Activated T-cell treated with anti-CD3 and anti-CD28 coated beads, Interleukin-2, amount 50 U/mL, for 24 hours (primary cell): ENCODE results near the gene MAN1A1.

Experiments
- DNase-seq: peaks from one replicate; pipeline ENCODE4 v3.0.0-alpha.2; 2020
- H3K27ac Mint-ChIP-seq: 2 replicates; pipeline ENCODE4 v1.8.0; 2020; ENCODE audit warnings: mild to moderate bottlenecking, mixed read lengths
- H3K27me3 Mint-ChIP-seq: 2 replicates; pipeline ENCODE4 v1.8.0; 2020; ENCODE audit warnings: mixed read lengths
- H3K36me3 Mint-ChIP-seq: 2 replicates; pipeline ENCODE4 v1.8.0; 2020; ENCODE audit warnings: low read depth, mixed read lengths
- H3K4me1 Mint-ChIP-seq: 2 replicates; pipeline ENCODE4 v1.8.0; 2020; ENCODE audit warnings: low read depth, mixed read lengths
- H3K4me3 Mint-ChIP-seq: 2 replicates; pipeline ENCODE4 v1.8.0; 2020; ENCODE audit warnings: mild to moderate bottlenecking, moderate library complexity, mixed read lengths
- H3K9me3 Mint-ChIP-seq: 2 replicates; pipeline ENCODE4 v1.8.0; 2020; ENCODE audit warnings: mixed read lengths

Gene MAN1A1

GRCh38 chr6:119241111-119241465, 108.5 kb downstream of the MAN1A1 start:
- Mint-ChIP-seq H3K27ac (no peak overlapping the region), H3K4me1 (no peaks in the 10 kb centered on the region), H3K36me3 (peaks cover 23% of the 10 kb centered on the region), H3K4me3 (no peak overlapping the region), H3K27me3 (no peaks in the 10 kb centered on the region), H3K9me3 (no peaks in the 10 kb centered on the region)
- no peak for DNase-seq

- H3K9me3 Mint-ChIP-seq: no peaks in the 10 kb centered on the region
- no peak overlapping the region for H3K27ac Mint-ChIP-seq
- H3K36me3 Mint-ChIP-seq: peaks cover 27% of the 10 kb centered on the region
- no peak overlapping the region for H3K4me3 Mint-ChIP-seq
- no peak for DNase-seq
- H3K4me1 Mint-ChIP-seq: no peaks in the 10 kb centered on the region
- no peaks in the 10 kb centered on the region for H3K27me3 Mint-ChIP-seq
These were observed 109.1 kb downstream of the MAN1A1 start for GRCh38 chr6:119240257-119241110.

GRCh38 chr6:119237177-119237715, 112.3 kb downstream of the MAN1A1 start:
- no peak overlapping the region for H3K4me3 Mint-ChIP-seq
- H3K4me1 Mint-ChIP-seq: peaks cover 8% of the 10 kb centered on the region
- H3K36me3 Mint-ChIP-seq: peaks cover 33% of the 10 kb centered on the region
- no peak overlapping the region for H3K27ac Mint-ChIP-seq
- no peaks in the 10 kb centered on the region for H3K9me3 Mint-ChIP-seq
- no peak for DNase-seq
- H3K27me3 Mint-ChIP-seq: no peaks in the 10 kb centered on the region

DNA sequence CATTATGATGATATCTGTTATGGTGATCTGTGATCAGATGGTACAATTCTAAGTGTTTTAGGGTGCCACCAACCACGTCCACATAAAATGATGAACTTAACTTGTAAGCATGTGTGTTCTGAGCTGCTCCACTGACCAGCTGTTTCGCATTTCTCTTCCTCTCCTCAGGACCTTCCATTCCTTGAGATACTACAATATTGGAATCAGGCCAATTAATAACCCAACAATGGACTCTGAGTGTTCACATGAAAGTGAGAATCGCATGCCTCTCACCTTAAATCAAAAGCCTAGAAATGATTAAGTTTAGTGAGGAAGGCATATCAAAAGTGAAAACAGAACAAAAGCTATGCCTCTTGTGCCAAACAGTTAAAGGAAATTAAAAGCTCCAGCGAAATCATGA, 114.6 kb downstream of the MAN1A1 start:
- Mint-ChIP-seq H3K27ac (no peak overlapping the region), H3K4me3 (no peak overlapping the region), H3K4me1 (peaks cover 8% of the 10 kb centered on the region), H3K27me3 (no peaks in the 10 kb centered on the region), H3K9me3 (no peaks in the 10 kb centered on the region), H3K36me3 (peaks cover 43% of the 10 kb centered on the region)
- no peak for DNase-seq

- Mint-ChIP-seq H3K27me3 (no peaks in the 10 kb centered on the region), H3K4me3 (no peak overlapping the region), H3K9me3 (no peaks in the 10 kb centered on the region), H3K4me1 (peaks cover 8% of the 10 kb centered on the region), H3K27ac (no peak overlapping the region), H3K36me3 (peaks cover 43% of the 10 kb centered on the region)
- DNase-seq: no peak
These were observed 115.1 kb downstream of the MAN1A1 start for GRCh38 chr6:119234457-119234856.

DNA sequence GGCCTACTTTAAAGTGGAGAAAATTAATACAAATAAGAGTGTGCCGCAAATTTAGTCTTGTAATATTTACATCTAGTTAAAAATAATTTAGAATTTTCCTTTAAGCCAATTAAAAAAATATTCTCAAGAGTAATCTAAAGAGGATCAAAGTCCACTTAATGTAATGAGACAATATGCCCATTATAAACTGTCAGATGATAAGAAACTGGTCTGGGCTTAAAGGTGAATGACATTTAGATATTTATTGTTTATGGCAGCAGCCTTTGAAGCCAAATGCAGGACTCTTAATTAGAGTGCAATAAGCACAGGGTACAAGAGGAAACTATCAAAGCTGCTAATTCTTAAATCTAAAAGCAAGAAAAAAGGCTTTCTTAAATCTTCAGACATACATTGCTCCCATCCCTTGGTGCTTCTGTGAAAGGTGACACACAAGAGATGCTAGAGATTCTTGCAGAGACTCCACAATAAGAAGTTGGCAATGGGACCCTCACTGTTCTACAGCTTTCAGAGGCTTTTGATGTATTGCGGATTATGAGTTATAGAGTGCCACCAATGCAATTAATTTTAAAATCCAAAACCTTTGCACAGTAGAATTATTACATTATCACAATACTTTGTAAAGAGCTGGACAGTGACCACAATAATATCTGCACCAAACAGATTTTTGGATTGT, 116.1 kb downstream of the MAN1A1 start:
- peaks cover 41% of the 10 kb centered on the region for H3K36me3 Mint-ChIP-seq
- no peak overlapping the region for H3K4me3 Mint-ChIP-seq
- no peak for DNase-seq

GRCh38 chr6:119231394-119231793, 118.2 kb downstream of the MAN1A1 start:
- Mint-ChIP-seq H3K4me3 (no peak overlapping the region), H3K9me3 (no peaks in the 10 kb centered on the region), H3K27me3 (no peaks in the 10 kb centered on the region), H3K27ac (no peak overlapping the region), H3K36me3 (peaks cover 36% of the 10 kb centered on the region), H3K4me1 (peaks cover 8% of the 10 kb centered on the region)
- DNase-seq: no peak

More for the DNA sequence above, 116.1 kb downstream of the MAN1A1 start:
- Mint-ChIP-seq H3K9me3 (no peaks in the 10 kb centered on the region), H3K27me3 (no peaks in the 10 kb centered on the region), H3K27ac (no peak overlapping the region), H3K4me1 (peaks cover 8% of the 10 kb centered on the region)

DNA sequence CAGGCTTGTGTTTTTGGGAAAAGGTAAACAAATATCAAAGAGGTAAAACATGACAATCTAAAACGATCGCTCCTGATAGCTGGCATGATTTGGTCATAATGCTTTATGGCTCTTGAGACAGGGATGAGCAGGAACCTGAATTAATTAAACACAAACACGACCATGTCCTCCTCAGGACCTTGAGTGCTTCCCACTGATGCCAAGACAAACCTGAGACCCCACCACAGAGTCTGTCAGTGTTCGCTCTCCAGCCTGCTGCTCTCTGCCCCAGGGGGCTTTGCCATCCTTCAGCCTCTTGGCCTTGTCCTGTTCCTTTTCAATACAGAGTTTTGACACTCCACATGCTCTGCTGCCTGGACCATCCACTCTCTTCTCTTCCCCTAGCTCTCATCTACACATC, 119.4 kb downstream of the MAN1A1 start:
- H3K9me3 Mint-ChIP-seq: no peaks in the 10 kb centered on the region
- H3K4me1 Mint-ChIP-seq: peaks cover 6% of the 10 kb centered on the region
- H3K27me3 Mint-ChIP-seq: no peaks in the 10 kb centered on the region
- H3K36me3 Mint-ChIP-seq: peaks cover 30% of the 10 kb centered on the region
- no peak overlapping the region for H3K27ac Mint-ChIP-seq
- no peak overlapping the region for H3K4me3 Mint-ChIP-seq
- no peak for DNase-seq

DNA sequence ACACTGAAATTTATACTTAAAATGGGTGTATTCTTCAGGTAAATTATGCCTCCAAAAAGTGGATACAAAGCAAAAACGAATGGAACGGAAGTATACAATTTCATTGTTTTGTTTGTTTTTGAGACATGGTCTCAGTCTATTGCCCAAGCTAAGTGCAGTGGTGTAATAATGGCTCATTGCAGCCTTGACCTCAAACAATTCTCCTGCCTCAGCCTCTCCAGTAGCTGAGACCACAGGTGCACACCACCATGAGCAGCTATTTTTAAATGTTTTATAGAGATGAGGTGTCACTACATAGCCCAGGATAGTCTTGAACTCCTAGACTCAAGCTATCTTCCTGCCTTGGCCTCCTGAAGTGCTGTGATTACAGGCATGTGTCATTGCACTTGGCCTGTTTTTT, 122.2 kb downstream of the MAN1A1 start:
- peaks cover 19% of the 10 kb centered on the region for H3K36me3 Mint-ChIP-seq
- no peak overlapping the region for H3K4me3 Mint-ChIP-seq
- no peaks in the 10 kb centered on the region for H3K27me3 Mint-ChIP-seq
- no peak overlapping the region for H3K27ac Mint-ChIP-seq
- no peak for DNase-seq
- H3K4me1 Mint-ChIP-seq: no peaks in the 10 kb centered on the region
- no peaks in the 10 kb centered on the region for H3K9me3 Mint-ChIP-seq

DNA sequence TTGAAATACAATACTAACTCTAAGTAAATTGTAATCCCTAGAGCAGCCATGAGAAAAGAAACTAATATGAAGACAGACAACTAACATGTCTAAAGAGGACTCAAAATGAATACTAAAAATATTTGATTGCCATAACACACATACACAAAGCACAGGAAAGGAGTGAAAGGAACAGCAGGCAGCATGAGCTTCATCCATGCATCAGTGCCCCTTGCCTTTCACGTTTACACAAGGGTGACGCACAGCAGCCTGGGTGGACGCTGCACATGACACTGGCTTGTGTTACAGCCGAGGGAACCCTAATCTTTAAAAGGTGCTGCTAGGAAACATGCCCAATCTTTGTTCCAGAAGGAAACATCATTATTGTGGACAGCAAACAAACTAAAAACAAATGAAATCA, 123.5 kb downstream of the MAN1A1 start:
- DNase-seq: no peak
- H3K36me3 Mint-ChIP-seq: peaks cover 13% of the 10 kb centered on the region
- H3K27me3 Mint-ChIP-seq: no peaks in the 10 kb centered on the region
- no peaks in the 10 kb centered on the region for H3K9me3 Mint-ChIP-seq
- H3K4me1 Mint-ChIP-seq: no peaks in the 10 kb centered on the region
- no peak overlapping the region for H3K27ac Mint-ChIP-seq
- H3K4me3 Mint-ChIP-seq: no peak overlapping the region

DNA sequence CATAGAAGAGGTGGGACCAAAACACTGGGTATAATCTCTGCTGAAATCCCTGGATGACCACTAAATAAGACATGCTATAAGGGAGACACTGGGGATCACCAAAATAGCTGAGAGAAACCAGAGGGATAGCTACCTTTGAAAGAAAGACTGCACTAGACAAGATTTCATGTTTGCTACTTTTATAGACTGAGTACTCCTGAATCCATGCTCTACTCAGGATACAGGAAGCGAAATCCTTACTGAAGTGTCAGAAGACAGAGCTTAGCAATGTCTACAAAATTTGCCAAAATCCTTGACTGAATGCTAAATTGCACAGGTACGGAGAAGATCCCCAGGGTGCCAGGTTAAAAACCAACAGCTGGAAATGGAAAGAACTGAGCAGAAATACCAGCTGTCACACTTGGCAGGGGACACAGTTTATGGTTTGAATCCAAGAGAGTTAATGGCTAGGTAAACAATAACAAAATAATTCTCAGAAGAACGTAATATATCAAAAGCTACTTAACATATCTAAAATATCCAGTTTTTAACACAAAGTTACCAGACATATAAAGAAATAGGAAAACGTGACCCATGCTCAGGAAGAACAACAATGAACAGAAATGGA, 125.4 kb downstream of the MAN1A1 start:
- Mint-ChIP-seq H3K27me3 (no peaks in the 10 kb centered on the region), H3K27ac (no peak overlapping the region), H3K9me3 (no peaks in the 10 kb centered on the region), H3K4me3 (no peak overlapping the region), H3K36me3 (peaks cover 10% of the 10 kb centered on the region), H3K4me1 (no peaks in the 10 kb centered on the region)
- DNase-seq: no peak

DNA sequence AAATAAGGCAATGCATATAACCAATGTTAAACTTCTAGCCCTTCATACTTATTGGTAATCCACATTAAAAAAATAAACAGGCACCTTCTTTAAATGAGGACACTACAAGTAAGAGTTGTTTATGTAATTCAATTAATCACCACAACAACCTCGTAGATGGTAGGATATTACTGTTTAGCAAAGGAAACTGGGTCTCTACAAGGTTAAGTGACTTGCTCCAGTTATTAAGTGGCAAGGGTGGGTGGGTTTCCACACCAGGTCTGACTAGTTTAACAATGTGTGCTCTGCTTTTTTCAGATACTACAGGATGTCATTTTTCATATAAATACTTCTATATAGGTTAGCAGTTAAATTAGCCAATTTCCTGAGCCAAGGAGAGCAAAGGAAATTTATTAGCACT, 129.1 kb downstream of the MAN1A1 start:
- no peak overlapping the region for H3K4me3 Mint-ChIP-seq
- H3K36me3 Mint-ChIP-seq: peaks cover 3% of the 10 kb centered on the region
- no peak for DNase-seq
- H3K9me3 Mint-ChIP-seq: no peaks in the 10 kb centered on the region
- H3K27me3 Mint-ChIP-seq: no peaks in the 10 kb centered on the region
- no peak overlapping the region for H3K27ac Mint-ChIP-seq
- no peaks in the 10 kb centered on the region for H3K4me1 Mint-ChIP-seq

DNA sequence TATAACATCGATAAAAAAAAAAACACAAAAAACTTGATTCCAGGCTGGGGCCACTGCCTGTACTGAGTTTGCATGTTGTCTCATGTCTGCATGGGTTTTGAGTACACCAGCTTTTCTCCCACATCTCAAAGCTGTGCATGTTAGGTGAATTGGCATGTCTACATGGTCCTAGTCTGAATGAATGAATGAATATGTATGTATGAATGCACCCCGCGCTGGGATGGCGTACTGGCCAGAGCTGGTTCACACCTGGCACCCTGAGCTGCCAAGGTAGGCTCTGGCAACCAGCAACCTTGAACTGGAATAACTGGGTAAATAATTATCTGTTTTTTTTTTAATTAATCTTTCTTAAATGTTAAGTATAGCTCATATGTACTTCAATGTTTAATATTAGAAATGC, 131.0 kb downstream of the MAN1A1 start:
- H3K36me3 Mint-ChIP-seq: peaks cover 3% of the 10 kb centered on the region
- no peak for DNase-seq
- H3K4me1 Mint-ChIP-seq: no peaks in the 10 kb centered on the region
- H3K4me3 Mint-ChIP-seq: no peak overlapping the region
- H3K27ac Mint-ChIP-seq: no peak overlapping the region
- no peaks in the 10 kb centered on the region for H3K9me3 Mint-ChIP-seq
- H3K27me3 Mint-ChIP-seq: no peaks in the 10 kb centered on the region

GRCh38 chr6:119215885-119216590, 133.5 kb downstream of the MAN1A1 start:
- Mint-ChIP-seq H3K4me1 (no peaks in the 10 kb centered on the region), H3K27me3 (no peaks in the 10 kb centered on the region), H3K36me3 (peaks cover 3% of the 10 kb centered on the region), H3K9me3 (no peaks in the 10 kb centered on the region), H3K4me3 (no peak overlapping the region), H3K27ac (no peak overlapping the region)
- DNase-seq: no peak
